ENCODE results near the gene OR11H1.
"Not testable (repeated sequence)": the region's sequence is repeated elsewhere in the genome, so short reads cannot be mapped to it uniquely, and the experiment has no call there.

Gene OR11H1, protein sequence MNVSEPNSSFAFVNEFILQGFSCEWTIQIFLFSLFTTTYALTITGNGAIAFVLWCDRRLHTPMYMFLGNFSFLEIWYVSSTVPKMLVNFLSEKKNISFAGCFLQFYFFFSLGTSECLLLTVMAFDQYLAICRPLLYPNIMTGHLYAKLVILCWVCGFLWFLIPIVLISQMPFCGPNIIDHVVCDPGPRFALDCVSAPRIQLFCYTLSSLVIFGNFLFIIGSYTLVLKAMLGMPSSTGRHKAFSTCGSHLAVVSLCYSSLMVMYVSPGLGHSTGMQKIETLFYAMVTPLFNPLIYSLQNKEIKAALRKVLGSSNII

DNA sequence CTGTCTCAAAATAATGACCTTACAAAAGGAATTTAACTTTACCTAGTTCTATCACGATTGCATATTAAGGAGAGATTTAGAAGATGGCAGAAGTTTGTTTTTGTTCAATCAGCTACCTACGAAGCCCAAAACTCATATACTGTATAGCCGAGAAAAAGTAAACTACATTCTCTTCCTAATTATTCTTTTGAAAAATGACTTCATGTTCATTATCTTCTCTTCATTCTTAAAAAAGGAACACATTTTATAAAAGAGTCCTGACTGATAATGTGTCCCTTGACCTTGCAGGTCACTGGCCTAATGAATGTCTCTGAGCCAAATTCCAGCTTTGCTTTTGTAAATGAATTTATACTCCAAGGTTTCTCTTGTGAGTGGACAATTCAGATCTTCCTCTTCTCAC, at the start of gene OR11H1:
OR11H1 (plus strand) TSS at position 301 of the 400 bp plus-strand sequence; CDS start at position 301, 0 bp downstream.
- not testable (repeated sequence) for DNase-seq

DNA sequence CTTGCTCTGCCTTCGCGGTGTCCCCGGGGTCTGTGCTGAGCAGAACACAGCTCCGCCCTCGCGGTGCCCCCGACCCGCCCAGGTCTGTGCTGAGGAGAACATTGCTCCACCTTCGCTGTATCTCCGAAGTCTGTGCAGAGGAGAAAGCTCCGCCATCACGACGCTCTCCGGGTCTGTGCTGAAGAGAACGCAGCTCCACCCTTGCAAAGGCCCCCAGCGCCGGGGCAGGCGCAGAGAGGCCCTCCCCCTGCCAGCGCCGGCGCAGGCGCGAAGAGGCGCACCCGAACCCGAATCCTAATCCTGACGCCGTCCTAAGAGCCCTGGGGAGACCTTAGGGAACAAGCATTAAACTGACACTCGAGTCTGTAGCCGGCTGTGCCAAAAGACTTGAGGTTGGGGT, 18.0 kb upstream of the OR11H1 start:
- not testable (repeated sequence) for DNase-seq

DNA sequence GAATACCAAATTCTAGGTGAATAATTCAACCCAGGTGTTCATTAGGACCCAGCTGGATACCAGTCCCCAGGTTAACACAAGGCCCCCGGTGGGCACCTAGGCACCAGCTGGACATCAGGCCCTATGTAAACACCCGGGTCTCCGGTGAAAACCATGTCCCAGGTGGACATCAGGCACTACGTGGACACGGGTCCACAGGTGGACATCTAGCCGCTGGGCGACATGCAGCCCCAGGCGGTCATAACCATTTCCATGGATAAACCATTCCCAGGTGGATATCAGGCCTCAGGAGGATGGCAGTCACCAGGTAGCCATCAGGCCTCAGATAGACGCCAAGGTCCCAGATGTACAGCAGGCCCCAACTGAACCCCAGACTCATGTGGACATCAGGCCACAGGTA, 12.1 kb upstream of the OR11H1 start:
- DNase-seq, result not testable (repeated sequence)

DNA sequence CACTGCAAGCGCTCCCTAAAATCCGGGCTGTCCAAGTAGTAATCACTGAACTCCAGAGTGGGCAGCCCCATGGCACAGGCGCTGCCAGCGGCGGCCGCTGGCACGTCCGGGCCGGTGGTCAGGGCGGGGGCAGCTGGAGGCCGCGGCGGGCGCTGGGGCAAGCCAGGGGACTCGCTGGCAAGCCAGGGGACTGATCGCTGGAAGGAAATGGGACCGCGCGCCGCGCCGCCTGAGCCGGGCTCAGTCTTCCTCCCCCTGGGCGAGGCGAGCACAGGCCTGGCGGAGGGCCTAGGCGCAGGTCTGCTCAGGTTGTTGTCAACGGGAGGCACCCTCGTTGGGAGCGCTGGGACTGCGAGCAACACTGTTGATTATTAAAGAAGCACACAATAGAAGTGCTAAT, 25.8 kb downstream of the OR11H1 start:
- DNase-seq, result not testable (repeated sequence)

DNA sequence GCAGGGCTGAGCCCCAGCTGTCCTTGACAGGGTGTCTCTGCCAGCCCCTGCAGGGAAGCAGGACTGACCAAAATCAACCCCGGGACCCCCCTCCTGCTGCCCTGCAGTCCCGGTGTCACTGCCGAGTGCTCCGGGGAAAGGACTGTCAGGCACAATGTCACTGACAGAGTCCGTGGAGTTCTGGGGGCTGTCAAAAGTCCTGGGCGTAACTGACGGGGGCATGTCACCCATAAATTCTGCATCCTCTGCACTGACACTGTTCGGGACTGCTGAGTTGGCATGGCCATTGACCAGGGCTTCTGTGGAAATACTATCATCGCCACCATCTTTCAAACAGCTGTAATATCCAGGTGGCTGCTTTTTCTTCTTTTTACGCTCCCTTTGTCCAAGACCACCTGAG, 35.5 kb downstream of the OR11H1 start:
- DNase-seq, result not testable (repeated sequence)

DNA sequence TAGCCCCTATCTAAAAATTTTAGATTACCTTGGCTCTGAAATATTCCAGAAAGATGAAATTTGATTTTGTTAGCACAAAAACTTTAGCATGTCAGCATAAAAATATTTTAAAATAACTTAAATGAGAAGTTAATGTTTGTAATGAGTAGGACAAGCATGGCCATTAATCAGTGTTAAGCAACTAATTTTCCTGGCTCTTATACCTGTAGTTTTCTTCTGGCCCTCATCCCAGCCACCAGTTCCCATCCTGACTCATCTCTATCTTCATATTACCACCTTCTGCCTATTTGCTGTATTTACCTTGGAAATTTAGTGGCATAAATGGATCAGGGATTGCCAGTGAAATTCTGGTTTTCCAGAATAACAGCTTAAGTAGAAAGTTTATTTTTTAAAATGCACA, 37.1 kb downstream of the OR11H1 start:
- DNase-seq, result not testable (repeated sequence)

All from COR-L47 (cell line).